Measurements from ENCODE around the gene MAP3K20. TPM values are rescaled to one million over a fixed set of nuclear protein-coding genes. Genes with fewer than 3 reads are reported as not detected.
"Not testable (repeated sequence)": the region's sequence is repeated elsewhere in the genome, so short reads cannot be mapped to it uniquely, and the experiment has no call there.

The MAP3K20 gene
- total RNA-seq, 1 donor from 2014 or later: 429 TPM

DNA sequence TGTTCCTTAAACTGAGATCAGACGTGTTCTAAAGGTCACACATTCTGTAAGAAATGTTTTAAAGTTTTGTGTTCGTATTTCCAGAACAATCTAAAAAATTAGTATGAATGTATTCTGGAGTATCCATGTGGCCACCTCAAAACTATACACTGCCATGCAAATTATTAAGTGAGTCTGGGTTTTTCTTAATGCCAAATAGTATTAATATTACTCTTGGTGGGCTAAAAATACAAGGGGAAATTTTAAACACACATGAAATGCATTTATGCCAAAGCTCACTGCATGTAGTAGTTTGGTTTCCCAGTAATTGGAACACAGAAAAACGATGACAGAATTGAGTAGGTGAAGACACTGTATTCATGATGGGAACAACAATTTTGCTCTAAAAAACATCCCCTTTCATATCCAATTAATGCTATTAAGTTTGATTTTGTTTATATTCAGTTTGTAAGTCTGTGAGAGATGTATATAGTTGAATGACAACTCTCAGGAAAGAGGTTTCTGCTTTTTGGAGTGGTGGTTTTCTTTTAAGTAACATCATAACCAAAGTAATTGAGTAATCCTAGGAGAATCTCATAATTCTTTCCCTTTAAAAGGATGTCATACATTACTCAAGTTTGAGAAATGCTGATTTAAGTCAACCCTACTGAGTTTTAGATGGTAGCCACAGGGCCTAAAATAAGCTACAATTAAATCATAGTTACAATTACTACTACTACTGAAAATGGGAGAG lies 203.3 kb downstream of the MAP3K20 start:
- no peak for ATAC-seq
- no peak for DNase-seq
- intact Hi-C loops (cut with micrococcal nuclease): no loop called here

DNA sequence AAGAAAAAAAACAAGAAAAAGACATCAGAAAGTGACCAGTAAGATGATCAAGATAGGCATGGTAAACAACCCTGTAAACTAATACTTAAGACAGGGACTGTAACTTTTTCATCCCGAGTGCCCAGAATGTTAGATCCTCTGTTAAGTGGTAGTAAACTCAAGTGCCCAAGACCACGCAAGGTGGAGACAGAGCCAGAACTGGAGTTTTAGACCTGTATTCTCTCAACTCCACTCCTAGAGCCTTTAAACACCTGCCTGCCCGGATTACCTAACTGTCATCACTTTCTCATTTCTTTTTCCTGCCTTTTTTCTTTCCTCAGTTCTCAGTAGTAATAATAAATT lies 203.9 kb downstream of the MAP3K20 start:
- no peak for DNase-seq
- ATAC-seq: no peak
- intact Hi-C loops (cut with micrococcal nuclease): no loop called here

GRCh38 chr2:173280853-173281252 lies 205.2 kb downstream of the MAP3K20 start:
- ATAC-seq (no peak), DNase-seq (no peak)
- intact Hi-C loops (cut with micrococcal nuclease): no loop called here

DNA sequence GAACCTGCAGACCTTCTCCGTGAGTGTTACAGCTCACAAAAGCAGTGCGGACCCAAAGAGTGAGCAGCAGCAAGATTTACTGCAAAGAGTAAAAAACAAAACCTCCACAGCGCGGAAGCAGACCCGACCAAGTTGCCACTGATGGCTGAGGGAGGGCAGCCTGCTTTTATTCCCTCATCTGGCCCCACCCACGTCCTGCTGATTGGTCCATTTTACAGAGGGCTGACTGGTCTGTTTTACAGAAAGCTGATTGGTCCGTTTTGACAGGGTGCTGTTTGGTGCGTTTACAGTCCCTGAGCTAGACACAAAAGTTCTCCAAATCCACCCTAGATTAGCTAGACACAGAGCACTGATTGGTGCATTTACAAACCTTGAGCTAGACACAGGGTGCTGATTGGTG lies 206.3 kb downstream of the MAP3K20 start:
- intact Hi-C loops (cut with micrococcal nuclease); DNase-seq; ATAC-seq: not testable (repeated sequence)

GRCh38 chr2:173282795-173283545 lies 207.3 kb downstream of the MAP3K20 start:
- ATAC-seq (no peak), DNase-seq (no peak)
- intact Hi-C loops (cut with micrococcal nuclease): no loop called here

DNA sequence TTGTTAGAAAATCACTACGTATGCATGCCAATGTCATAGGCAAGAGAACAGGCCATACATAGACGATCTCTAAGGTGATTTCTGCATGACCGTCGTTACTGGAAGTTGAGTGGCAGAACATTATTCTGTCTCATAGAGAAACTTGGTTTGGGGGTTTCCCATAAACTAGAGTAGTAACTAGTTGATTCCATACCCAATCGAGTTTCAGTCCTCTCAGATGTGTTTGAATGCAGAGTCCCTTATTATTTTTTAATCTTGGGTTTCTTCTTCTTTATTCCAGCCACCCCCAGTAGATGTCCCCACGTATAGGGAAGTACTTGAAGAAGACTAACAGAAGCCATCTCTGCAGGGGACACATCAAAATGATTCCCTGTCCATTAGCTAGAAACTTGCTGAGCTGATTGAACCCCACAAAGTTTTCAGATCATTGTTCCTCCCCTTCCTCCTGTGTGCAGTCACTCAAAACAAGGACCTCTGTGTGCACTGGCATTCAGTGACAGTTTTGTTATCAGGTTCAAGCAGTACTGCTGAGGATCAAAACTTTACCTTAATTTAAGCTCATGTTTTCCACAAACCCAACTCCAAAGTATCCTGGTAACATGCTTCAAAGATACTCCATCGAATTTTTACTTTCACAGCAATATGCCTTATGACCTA lies 210.6 kb downstream of the MAP3K20 start:
- no peak for DNase-seq
- ATAC-seq: no peak
- intact Hi-C loops (cut with micrococcal nuclease): no loop called here

DNA sequence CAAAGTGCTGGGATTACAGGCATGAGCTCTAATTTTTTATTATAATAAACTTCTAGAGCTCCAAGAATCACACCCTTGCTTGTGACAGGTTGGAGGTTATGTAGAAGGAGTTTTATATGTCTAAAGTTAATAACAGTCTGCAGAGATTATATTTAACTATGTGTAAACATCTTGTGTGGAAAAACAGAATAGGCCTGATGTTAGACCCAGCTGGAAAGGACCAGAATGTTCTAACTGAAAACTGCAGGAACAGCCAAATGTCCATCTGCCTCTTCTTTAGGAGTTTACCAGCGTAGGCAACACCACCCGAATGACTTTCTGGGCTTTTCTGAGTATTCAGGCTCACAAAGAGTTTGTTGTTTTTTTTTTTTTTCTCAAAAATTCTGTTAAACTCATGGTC lies 211.9 kb downstream of the MAP3K20 start:
- ATAC-seq (no peak), DNase-seq (no peak)
- intact Hi-C loops (cut with micrococcal nuclease): no loop called here

DNA sequence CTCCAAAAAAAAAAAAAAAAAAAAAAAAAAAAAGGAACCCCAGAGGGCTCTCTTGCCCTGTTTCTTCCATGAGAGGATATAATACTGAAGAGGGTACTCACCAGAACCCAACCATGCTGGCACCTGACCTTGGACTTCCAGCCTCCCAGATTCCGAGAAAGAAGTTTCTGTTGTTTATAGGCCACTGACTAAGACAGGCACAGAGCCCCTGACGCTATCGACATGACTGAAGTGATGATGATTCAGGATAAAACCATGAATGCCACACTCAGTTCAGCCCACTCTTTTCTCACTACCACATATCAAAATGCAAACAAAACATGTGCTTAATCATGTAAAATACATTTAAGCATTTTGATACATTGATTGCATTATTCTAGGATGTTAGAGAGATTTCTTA lies 212.9 kb downstream of the MAP3K20 start:
- DNase-seq (no peak), ATAC-seq (no peak)
- intact Hi-C loops (cut with micrococcal nuclease): no loop called here

DNA sequence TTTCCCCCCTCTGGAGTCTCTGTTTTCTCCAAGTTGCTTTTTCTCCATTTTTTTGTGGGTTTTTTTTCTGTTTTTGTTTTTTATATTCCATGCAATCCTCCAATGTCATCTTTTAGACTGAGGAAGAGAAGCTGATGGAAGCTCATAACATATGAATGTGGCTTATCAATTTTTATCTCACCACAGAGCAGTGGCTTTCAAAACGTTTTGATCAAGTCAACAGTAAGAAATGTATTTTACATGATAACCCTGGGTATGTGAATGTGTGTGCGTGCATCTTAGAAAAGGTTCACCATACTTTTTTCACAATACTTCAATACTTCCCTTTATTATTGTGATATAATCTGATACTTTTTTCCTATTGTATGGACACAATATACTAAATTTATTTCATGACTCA lies 214.4 kb downstream of the MAP3K20 start:
- intact Hi-C loops (cut with micrococcal nuclease): no loop called here
- ATAC-seq (no peak), DNase-seq (no peak)

GRCh38 chr2:173290518-173290917 lies 214.9 kb downstream of the MAP3K20 start:
- no peak for DNase-seq
- intact Hi-C loops (cut with micrococcal nuclease): no loop called here
- no peak for ATAC-seq

DNA sequence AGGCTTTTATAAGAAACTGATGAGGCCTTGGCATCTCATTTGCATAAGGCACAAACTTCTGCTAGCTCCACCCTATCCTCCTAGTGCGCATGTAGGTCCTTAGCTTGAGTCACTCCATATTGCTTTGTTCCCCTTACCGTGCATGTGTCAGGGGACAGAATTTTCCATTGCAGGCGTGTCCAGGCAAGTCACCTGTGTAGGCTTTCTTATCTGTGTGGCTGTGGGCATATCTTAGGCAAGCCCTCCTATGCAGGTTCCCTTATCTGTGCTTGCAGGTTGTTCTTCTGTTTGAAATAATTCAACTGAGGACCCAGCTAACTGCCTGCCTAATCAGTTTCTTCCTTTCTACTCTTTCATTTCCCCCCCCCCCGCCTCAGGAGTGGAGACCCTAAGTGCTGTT lies 215.8 kb downstream of the MAP3K20 start:
- no peak for DNase-seq
- no peak for ATAC-seq

GRCh38 chr2:173296235-173296634 lies 220.6 kb downstream of the MAP3K20 start:
- no peak for ATAC-seq
- intact Hi-C loops (cut with micrococcal nuclease): no loop called here
- DNase-seq: no peak

More for the DNA sequence above, 215.8 kb downstream of the MAP3K20 start:
- intact Hi-C loops (cut with micrococcal nuclease): no loop called here

- intact Hi-C loops (cut with micrococcal nuclease): no loop called here
- ATAC-seq: no peak
Measured at GRCh38 chr2:173298536-173299097, 223.0 kb downstream of the MAP3K20 start.

GRCh38 chr2:173299764-173300163 lies 224.1 kb downstream of the MAP3K20 start:
- intact Hi-C loops (cut with micrococcal nuclease): no loop called here
- ATAC-seq (no peak), DNase-seq (no peak)

More at GRCh38 chr2:173298536-173299097, 223.0 kb downstream of the MAP3K20 start:
- no peak for DNase-seq

DNA sequence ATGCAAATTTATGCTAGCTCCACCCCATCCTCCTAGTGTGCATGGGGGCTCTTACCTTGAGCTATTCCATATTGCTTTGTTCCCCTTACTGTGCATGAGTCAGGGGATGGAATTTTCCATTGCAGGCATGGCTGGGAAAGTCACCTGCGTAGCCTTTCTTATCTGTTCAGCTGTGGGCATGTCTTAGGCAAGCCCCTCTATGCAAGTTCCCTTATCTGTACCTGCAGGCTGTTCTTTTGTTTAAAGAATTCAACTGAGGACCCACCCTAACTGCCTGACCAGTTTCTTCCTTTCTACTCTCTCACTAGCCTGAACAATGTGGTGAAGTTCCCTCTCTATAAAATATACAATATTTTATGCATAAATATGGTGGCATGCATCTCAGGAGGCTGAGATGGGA lies 224.8 kb downstream of the MAP3K20 start:
- intact Hi-C loops (cut with micrococcal nuclease): no loop called here
- no peak for ATAC-seq

GRCh38 chr2:173301549-173301948 lies 225.9 kb downstream of the MAP3K20 start:
- ATAC-seq; intact Hi-C loops (cut with micrococcal nuclease); DNase-seq: not testable (repeated sequence)

More for the DNA sequence above, 224.8 kb downstream of the MAP3K20 start:
- DNase-seq: no peak

- intact Hi-C loops (cut with micrococcal nuclease): no loop called here
- ATAC-seq (no peak), DNase-seq (no peak)
Measured at GRCh38 chr2:173305303-173305702, 229.7 kb downstream of the MAP3K20 start.

DNA sequence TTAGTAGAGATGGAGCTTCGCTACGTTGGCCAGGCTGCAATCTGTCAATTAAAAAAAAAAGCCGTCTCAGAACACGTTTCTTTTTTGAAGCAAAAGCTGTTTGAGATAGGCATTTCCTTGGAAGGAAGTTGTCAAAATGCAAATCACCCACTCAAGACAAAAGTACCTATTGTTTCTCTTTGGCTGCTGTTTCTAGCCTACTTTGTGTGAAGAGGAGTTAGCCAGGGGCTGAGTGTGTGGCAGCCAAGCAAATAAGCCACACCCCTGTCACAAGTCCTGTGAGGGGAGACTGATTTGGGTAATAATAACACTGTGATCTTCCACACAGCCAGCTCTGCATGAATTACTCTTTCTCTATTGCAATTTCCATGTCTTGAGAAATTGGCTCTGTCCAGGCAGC lies 231.6 kb downstream of the MAP3K20 start:
- intact Hi-C loops (cut with micrococcal nuclease): no loop called here
- no peak for ATAC-seq
- DNase-seq: no peak

DNA sequence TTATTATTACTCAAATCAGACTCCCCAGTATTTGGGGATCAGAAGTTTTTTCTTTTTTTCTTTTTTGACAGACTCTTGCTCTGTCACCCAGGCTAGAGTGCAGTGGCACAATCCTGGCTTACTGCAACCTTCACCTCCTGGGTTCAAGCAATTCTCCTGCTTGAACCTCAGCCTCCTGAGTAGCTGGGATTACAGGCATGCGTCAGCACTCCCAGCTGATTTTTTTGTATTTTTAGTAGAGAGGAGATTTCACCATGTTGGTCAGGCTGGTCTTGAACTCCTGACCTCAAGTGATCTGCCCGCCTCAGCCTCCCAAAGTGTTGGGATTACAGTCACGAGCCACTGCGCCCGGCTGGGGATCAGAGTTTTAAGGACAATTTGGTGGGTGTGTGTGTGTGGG lies 233.7 kb downstream of the MAP3K20 start:
- DNase-seq; intact Hi-C loops (cut with micrococcal nuclease); ATAC-seq: not testable (repeated sequence)

Measured in left ventricle myocardium superior (tissue), 1 donor.